HG03354 (cell line): Measurements from ENCODE around the gene KCNJ11.

Experiments used
- ATAC-seq: cut with Tn5 transposase; IDR thresholded peaks from one replicate; pipeline ENCODE4 v1.9.1; 2021; ENCODE audit warnings: mild to moderate bottlenecking; ENCODE audit not compliant: unreplicated experiment, poor library complexity, severe bottlenecking

KCNJ11 gene

GRCh38 chr11:17410606-17411379, 22.3 kb upstream of the KCNJ11 start:
- no peak for ATAC-seq

GRCh38 chr11:17408641-17409040, 20.2 kb upstream of the KCNJ11 start:
- ATAC-seq = no peak

DNA sequence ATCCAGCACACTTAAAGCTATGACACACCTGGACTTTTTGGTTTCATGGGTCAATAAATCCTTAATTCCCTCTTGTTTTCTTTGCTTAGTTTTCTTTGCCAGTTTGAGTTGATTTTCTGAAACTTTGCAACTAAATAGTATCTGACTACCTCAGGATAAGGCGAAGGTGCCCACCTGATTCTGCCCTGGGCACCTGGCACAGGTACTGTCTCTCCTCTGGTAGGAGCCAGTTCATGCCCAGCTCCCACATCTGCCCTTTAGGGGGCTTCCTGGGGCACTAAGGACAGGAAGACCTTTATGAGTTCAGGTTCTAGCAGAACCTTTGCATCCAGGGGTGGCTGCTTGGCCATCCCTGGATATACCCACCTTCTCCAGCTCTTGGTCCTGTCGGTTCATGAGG, 19.6 kb upstream of the KCNJ11 start:
- no peak for ATAC-seq

DNA sequence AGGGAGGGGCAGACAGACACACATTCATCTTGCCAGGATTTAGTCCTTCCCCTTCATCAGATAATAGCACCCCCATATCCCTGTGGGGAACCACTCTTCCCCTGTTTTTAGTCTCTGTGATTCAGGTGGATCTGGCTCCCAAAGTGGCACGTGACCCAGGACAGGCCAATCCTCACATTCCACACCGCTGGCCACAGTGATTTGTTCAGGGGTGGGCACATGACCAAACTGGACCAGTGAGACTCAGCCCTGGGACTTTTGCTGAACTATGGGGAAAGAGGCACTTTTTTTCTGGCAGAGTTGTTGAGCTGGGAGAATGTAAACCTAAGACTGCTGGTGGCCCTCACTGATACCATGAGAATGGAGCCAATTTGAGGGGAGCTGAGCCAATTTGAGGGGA, 19.1 kb upstream of the KCNJ11 start:
- ATAC-seq = no peak

DNA sequence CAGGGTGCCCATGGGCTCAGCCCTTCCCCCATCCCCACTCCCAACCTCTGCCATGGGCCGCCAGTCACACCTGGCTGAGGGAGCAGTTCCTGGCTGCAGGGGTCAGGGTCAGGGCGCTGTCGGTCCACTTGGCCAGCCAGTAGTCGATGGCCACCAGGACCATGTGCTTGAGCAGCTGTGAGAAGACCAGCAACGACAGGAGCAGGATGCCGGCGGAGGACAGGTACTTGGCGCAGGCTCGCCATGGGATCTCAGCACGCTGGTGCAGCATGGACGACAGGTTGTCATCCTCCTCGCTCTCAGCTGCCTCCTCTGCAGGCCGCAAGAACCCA, 18.3 kb upstream of the KCNJ11 start:
- no peak for ATAC-seq

DNA sequence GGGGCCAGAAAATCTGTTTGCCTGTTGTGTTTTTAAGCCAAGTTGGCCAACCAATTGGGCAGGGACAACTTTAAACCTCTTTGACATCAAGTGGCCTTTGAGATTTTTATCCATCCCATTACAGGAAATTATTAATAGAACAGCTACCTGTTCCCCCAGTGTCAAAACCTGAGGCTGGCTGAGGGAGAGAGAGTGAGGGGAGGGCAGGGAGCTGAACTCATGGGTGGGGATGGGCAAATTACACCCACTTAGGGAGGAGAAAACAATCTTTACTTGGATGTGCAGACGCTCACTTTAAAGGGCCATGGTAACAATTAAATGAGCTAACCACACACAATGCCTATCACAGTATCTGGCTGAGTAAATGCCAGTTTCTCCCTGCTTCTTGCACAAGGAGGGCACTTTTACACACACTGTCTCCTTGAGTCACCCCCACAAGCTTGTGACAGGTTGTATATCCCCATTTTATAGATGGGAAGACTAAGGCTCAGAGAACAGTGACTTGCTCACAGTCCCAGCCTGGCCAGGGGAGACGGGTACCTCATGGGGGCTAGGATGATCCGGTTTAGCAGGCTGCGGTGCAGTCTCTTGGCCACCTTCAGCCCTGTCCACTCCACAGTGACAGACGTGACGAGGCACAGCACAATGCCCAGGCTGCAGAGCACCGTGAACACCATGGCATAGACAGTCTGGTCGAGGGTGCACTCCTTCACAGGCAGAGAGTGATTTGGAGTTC, 17.8 kb upstream of the KCNJ11 start:
- no peak for ATAC-seq

DNA sequence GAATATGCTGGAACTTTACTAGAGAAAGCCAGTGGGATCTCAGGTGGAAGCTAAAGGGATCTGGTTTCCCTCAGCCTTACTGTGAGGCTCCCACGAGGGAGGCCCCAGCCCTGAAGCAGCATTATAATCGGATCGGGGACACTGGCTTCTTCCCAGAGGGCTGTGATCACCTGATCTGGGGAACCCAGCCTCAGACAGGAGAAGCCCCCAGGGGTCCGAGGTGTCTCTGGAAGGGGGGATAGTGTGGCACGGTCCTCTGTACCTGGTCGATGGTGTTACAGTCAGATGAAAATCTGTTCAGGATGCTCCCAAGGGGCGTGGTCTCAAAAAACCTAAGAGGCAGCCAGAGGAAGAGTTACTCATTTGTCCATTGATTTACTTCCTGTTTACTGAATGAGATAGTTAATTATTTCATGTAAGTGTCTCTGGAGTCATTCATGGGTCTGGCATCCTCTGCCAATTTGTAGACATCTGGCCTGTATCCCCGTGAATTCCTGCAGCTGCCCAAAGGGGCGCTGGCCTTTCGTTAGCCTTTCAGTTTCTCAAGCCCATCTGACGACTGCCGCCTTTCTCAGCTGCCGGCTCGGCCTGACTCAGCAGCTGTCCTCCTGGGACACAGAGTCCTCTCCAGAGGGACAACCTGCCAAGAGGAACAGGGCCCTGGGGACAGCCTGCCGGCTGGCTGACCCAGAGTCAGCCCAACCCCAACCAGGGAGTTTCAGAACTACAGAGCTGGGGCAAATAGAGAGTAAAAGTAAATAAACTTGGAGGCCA, 17.0 kb upstream of the KCNJ11 start:
- no peak for ATAC-seq

DNA sequence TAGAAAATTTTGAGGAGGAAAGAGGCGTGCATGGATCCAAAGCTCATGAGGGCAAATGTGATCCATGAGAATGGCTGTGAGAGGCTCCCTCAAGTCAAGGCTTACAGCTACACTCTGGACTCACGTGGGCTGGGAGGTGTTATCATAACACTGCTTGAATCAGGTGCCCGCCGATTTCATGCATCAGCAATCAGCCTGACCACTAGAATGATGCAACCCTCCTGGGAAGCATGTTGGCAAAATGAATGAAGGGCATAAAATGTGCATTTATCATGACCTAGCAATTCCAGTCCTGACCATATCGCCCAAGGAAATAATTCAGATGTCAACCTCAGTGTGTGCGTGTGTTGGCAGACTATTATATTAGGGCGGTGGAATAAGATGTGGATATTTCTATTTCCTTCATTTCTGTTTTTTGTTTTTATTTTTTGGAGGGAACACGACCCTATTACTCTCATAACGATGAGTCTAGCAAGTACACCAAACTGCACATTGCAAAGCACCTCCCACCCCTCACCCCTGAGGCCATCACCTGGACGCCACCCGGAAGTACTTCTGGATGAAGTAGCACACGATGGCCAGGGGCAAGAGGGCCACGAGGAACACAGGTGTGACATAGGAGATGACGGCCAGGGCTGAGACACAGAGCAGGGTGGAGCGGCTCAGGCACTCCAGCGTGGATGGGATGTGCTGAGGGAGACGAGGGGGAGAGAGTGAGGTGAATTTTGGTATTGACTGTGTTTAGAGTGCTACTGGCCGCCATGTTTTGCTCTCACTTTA, 15.7 kb upstream of the KCNJ11 start:
- no peak for ATAC-seq

DNA sequence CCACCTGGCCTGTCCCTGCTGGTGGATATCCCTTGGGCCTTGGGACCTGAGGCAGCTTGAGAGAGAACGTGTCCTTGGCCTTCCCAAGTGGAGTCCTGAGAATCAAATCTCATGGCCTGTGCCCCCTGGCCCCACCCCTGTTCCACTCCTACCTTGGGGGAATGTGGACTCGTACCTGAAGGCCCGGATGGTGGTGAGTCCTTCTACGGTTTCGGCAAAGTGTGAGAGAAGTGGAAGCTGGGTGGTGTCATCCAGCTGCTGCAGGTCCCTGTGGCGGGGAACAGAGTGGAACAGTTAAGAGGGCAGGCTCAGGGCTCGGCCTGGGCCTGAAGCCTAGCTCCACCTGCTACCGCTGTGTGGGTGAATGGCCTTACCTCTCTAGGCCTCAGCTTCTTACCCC, 14.0 kb upstream of the KCNJ11 start:
- ATAC-seq = no peak

DNA sequence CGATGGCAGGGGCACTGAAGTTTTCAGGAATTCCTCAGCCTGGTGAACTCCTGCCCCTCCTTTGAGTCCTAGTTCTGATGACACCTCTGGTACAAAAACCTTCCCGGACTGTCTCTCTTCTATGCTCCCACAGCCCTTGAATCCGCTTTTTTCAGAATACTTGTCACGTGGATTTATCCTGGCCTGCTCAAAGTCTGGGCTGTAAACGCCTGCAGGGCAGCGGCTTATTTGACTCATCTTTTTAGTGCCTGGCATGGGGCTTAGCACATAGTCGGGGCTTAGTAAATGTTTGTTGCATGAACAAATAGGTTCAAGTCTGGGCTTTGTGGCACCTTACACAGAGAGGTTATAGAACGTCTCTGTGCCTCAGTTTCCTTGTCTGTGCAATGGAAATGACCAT, 13.4 kb upstream of the KCNJ11 start:
- ATAC-seq = no peak

GRCh38 chr11:17401316-17401715, 12.9 kb upstream of the KCNJ11 start:
- no peak for ATAC-seq

- ATAC-seq = no peak
Observed at GRCh38 chr11:17400048-17400775, 11.8 kb upstream of the KCNJ11 start.

- no peak for ATAC-seq
Observed at GRCh38 chr11:17399236-17399635, 10.8 kb upstream of the KCNJ11 start.

DNA sequence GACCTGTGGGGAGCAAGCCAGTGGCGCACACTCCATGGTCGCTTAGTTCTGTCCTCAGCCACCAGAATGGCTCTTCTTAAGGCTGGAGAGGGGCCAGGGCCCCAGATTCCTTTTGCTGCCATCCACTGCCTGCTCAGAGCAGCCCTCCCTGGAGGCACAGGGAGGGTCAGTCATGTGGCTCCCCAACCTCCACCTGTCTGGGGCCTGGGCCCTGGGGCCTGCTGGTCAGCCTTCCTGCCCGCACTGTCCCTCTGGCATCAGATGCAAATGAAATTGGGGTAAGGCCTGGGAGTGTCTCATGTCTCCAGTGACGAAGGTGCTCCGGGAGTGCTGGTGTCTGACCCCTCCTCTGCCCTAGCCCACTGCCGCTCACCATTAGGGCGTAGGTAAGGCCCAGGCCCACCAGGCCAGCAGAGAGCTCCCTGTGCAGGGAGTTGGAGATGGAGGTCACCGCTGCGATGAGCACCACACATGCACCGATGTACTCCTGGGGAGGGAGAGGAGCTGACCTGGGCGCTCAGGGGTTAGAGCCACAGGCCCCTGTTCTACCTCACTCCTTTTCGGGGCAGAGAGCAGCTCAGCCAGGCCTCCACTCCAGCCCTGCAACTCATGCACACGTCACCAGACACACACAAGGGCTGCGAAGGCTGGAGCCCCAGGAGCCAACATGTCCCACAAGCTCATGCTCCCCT, 9.0 kb upstream of the KCNJ11 start:
- ATAC-seq = no peak

DNA sequence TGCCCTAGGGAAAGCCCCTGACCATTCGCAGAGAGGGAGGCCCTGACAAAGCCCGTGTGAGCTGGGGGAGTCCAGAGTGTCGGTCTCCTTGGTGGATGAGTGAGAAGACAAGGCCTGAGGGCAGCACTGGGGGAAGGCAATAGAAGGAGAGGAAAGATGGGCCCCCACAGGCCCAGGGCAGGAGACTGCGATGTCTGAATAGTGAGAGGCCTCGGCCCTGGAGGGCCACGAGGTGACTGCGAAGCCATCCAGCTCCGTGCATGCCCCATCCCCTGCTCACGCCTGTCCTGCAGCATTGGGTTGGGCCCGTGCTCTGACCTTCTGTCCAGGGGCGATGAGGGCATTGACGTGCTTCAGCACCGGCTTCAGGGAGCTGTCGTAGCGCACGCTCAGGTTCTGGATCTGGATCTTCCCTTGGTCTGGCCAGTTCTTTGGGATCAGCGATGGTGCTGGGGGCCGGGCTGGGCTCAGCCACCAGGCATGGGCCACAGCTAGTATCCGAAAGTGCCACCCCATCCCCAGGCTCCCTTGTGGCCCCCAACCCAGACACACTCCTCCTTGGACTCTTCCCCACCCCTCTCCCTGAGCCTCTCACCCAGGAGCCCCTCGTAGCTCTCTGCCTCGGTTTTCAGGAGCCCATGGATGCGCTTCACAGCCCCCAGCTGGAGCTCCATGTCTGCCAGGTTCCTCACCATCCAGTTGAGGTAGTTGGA, 8.3 kb upstream of the KCNJ11 start:
- ATAC-seq = no peak

GRCh38 chr11:17395978-17396377, 7.5 kb upstream of the KCNJ11 start:
- no peak for ATAC-seq

DNA sequence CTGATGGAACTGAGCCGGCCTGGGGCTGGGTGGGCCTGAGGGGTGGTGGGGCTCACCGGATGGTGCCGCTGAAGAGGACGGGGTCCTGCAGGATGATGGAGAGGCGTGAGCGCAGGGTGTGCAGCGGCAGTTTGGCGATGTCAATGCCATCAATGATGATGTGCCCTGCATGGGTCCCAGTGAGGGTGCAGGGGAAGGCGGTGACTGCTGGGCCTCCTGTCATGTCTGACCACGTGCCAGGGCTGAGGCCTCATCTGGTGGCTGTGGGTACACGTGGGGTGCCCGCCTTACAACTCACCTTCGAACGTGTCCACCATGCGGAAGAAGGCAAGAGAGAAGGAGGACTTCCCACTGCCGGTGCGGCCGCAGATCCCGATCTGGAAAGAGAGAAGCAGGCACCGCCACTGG, 7.1 kb upstream of the KCNJ11 start:
- no peak for ATAC-seq

- no peak for ATAC-seq
Observed at GRCh38 chr11:17394743-17395390, 6.4 kb upstream of the KCNJ11 start.
